Subcutaneous preadipocyte (primary cell): Measurements from ENCODE around the gene PSENEN. TPM values are rescaled to one million over a fixed set of nuclear protein-coding genes. Genes with fewer than 3 reads are reported as not detected.

Experiments
- total RNA-seq: library from RNA; depleted of rRNA; stranded (reverse); fragments of >200 nt; gene quantifications from 2 replicates; pipeline ENCODE4 v1.2.3, GENCODE V29; 2012

The PSENEN gene, protein sequence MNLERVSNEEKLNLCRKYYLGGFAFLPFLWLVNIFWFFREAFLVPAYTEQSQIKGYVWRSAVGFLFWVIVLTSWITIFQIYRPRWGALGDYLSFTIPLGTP
- total RNA-seq, result 12.5 and 14.7 TPM in 2 replicates

GRCh38 chr19:35745328-35746086 lies at the start of gene PSENEN, which contains the start of gene U2AF1L4:
Gene PSENEN, plus strand, starts transcription at chr19:35745651. Its CDS starts 280 bp downstream, at chr19:35745931.
Gene U2AF1L4, minus strand, starts transcription at chr19:35745418. Its CDS starts 27 bp downstream, at chr19:35745391.

DNA sequence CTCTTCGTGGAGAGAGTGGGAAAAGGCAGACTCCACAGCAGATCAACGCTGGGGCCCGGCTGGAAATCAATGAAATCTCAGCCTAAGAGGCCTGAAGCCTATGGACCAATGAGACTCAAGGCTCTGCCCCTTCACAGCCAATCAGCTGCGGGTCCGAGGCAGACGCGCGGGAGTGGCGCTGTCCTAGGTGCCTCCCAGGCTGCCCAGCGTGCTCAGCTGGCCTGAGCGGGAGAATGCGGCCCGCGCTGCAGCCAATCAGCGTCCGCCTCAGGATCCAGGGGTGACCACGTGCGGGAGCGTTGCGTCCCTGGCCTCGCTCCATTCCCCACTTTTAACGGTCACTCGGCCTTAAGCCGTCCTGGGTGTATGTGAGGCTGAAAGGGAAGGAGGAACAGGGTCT lies 41.2 kb upstream of the PSENEN start, which contains the start of gene ZBTB32:
TSS of gene ZBTB32 (plus strand) at position 341 of the 400 bp plus-strand sequence. CDS start 10,069 bp downstream, outside the sequence.

GRCh38 chr19:35717665-35718344 lies 27.6 kb upstream of the PSENEN start, which contains the start of gene KMT2B:
Gene KMT2B, plus strand, starts transcription at chr19:35718003. Its CDS starts 16 bp downstream, at chr19:35718019.

GRCh38 chr19:35742121-35742724 lies 3.2 kb upstream of the PSENEN start, which contains the start of gene IGFLR1:
Gene IGFLR1, minus strand, starts transcription at chr19:35742452. Its CDS starts 1,272 bp downstream, at chr19:35741180.

GRCh38 chr19:35748106-35749020 lies 2.9 kb downstream of the PSENEN start, which contains the start of gene LIN37:
Gene LIN37, plus strand, starts transcription at chr19:35748576. Its CDS starts 149 bp downstream, at chr19:35748725.

DNA sequence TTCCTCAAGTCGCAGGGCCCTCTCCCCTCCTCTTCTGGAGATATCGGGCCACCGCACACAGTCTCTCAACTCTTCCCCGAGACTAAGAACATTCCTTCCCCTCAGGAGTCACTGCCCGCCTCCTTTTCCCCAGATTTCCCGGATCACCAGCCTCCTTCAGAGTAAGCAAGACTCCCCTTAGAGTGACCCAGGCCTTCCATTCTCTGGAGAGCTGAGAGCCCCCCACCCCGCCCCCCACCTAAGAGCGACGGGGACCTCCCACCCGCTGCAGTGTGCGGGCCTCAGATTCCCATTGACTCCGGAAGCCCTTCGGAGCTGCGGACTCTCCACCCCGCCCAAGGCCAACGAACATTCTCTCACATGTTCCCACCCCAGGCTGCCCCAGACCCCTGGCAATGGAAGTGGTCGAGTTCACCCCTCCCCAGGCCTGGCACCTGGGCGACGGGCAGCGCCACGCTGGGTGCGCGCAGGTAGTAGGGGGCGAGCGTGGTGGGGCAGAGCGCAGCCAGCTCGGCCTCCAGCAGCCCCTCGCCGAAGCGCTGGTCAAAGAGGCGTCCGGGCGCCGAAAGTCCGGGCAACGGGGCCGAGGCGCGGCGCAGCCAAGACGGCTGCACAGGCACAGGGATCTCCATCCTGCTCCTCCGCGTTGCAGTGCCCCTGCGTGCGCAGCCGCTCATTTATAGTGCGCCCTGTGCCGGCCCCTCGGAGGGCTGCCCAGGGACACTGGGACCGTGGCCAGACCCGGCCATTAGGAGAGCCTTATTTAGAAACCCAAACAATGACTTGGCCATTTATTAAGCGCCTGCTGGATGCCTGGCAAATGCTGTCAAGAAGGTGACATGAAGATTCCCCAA lies 11.2 kb downstream of the PSENEN start, which contains the start of gene HSPB6:
TSS of gene HSPB6 (minus strand) at position 653 of the 854 bp plus-strand sequence. CDS start at position 632, 21 bp downstream.

DNA sequence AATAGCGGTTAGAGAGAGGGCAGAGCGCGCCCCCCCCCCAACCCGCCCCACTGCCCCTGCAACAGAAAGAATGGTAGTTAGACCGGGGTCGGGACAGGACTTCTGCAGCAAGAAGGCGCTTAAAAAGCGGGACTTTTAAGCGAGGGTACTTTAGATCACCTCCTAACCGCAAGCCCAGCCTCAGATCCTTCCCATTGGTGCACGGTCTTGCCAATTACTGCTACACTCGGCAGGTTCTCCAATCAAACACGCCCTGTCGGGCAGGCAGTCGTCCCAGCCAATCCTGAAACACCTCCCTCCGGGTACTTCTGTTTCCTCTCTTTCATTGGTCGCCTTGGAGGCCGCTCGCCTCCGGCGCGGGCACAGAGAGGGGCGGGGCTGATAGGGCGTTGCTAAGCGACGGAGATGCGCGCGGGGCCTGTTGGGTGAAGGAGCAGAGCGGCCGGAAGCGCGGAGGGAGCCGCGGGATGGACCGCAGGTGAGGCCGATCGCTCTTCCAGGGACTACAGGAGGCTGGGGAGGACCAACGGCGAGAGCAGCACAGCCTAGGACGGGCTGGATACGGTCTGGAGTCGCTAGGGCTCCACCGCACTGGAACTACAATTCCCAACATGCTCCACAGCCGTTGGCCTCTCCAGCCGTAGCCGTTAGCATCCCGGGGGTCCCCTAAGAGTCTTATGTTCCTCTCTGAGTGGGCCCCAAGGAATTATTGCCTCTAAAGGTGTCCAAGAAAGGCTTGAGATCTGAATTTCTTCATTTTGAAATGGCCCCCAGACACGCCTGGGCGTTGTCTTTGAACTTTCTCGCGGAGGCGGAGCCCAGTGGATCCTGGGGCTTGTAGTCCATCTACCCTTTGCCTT lies 12.5 kb downstream of the PSENEN start, which contains the start of gene PROSER3:
TSS of gene PROSER3 (plus strand) at position 428 of the 860 bp plus-strand sequence. CDS start at position 468, 40 bp downstream.

DNA sequence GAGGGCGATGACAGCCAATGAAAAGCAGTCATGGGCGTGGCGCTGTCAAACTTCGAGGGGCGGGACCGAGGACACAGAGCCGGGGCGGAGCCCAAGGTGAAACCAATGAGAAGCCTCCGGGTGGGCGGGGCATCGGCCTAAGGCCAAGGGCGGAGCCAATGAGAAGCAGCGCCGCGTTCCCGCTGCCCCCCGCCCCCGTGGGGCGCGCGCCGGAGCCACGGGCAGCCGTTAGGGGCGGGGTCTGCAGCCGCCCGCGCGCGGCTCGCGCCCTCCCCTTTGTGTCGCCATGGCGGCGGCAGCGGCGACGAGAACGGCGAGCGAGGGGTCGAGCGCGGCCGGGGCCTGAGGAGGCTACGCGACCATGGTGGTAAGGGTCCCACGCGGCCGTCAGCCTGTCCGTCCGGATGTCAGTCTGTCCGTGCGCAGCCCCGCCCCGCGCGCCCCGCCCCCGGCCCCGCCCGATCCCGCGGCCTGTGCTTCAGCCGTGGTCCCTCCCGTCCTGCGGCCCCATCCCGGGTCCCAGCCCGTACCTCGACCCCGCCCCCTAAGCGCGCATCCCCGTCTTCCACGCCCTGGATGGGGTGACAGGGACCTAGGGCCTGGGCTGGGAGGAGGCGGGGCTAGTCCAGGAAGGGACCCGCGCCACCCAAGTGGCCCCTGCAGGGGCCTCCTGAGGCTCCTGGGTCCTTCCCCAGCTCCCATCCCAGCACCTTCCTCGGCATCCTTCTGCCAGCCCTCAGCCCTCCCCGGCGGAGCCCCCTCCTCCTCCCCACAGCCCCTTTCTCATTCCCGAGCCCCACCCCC lies 30.0 kb downstream of the PSENEN start, which contains the start of gene ARHGAP33:
TSS of gene ARHGAP33 (plus strand) at position 267 of the 804 bp plus-strand sequence. CDS start at position 362, 95 bp downstream.

Other genes with a start within 250 kb of the PSENEN start
- 8.2 and 23.1 TPM in 2 replicates for gene DMKN, start 232.0 kb upstream of the PSENEN start, total RNA-seq
- 4.3 and 13.6 TPM in 2 replicates for gene SBSN, start 217.3 kb upstream of the PSENEN start, total RNA-seq
- under 0.01 TPM in 1 of 2 replicates, not detected in the other for gene GAPDHS, start 212.2 kb upstream of the PSENEN start, total RNA-seq
- gene TMEM147, start 200.0 kb upstream of the PSENEN start, total RNA-seq, result 85.2 and 116 TPM in 2 replicates
- gene ATP4A, start 182.0 kb upstream of the PSENEN start, total RNA-seq, result not detected in 2 replicates
- gene PMIS2, start 159.5 kb upstream of the PSENEN start, total RNA-seq, result not detected in 2 replicates
- gene HAUS5, start 132.9 kb upstream of the PSENEN start, total RNA-seq, result 6.6 and 12.5 TPM in 2 replicates
- 42.0 and 43.0 TPM in 2 replicates for gene RBM42, start 116.6 kb upstream of the PSENEN start, total RNA-seq
- gene ETV2, start 103.9 kb upstream of the PSENEN start, total RNA-seq, result 0.37 and 0.39 TPM in 2 replicates
- gene COX6B1, start 97.3 kb upstream of the PSENEN start, total RNA-seq, result 156 and 265 TPM in 2 replicates
- not detected in 2 replicates for gene UPK1A, start 79.1 kb upstream of the PSENEN start, total RNA-seq
- gene ZBTB32, start 41.1 kb upstream of the PSENEN start, total RNA-seq, result not detected in 2 replicates
- 7.3 and 7.8 TPM in 2 replicates for gene KMT2B, start 27.6 kb upstream of the PSENEN start, total RNA-seq
- 1.6 and 2.9 TPM in 2 replicates for gene IGFLR1, start 3.2 kb upstream of the PSENEN start, total RNA-seq
- 4.5 and 5.5 TPM in 2 replicates for gene U2AF1L4, start 233 bp upstream of the PSENEN start, total RNA-seq
- 14.3 and 16.2 TPM in 2 replicates for gene LIN37, start 2.9 kb downstream of the PSENEN start, total RNA-seq
- 21.3 and 48.9 TPM in 2 replicates for gene HSPB6, start 11.4 kb downstream of the PSENEN start, total RNA-seq
- gene PROSER3, start 12.5 kb downstream of the PSENEN start, total RNA-seq, result 7.7 and 12.7 TPM in 2 replicates
- gene ARHGAP33, start 29.9 kb downstream of the PSENEN start, total RNA-seq, result 5.9 and 6.3 TPM in 2 replicates
- gene PRODH2, start 67.2 kb downstream of the PSENEN start, total RNA-seq, result not detected in 2 replicates
- not detected in 2 replicates for gene NPHS1, start 106.9 kb downstream of the PSENEN start, total RNA-seq
- gene KIRREL2, start 111.3 kb downstream of the PSENEN start, total RNA-seq, result under 0.01 TPM in 1 of 2 replicates, not detected in the other
- 0.37 and 1.2 TPM in 2 replicates for gene APLP1, start 122.9 kb downstream of the PSENEN start, total RNA-seq
- gene NFKBID, start 154.9 kb downstream of the PSENEN start, total RNA-seq, result 4.4 and 6.1 TPM in 2 replicates
- gene HCST, start 156.9 kb downstream of the PSENEN start, total RNA-seq, result 0.37 and 0.59 TPM in 2 replicates
- gene TYROBP, start 162.6 kb downstream of the PSENEN start, total RNA-seq, result not detected in 2 replicates
- 3.9 and 4.0 TPM in 2 replicates for gene LRFN3, start 190.7 kb downstream of the PSENEN start, total RNA-seq
- gene SDHAF1, start 249.5 kb downstream of the PSENEN start, total RNA-seq, result 14.9 and 18.0 TPM in 2 replicates